GM12801 (cell line): ENCODE results near the gene JOSD2.

Experiments
- TF ChIP-seq, protein P1 (sequence below): IDR thresholded peaks from one replicate; pipeline ENCODE4 v1.5.1; 2011; ENCODE audit warnings: control low read depth; ENCODE audit not compliant: insufficient read length; ENCODE audit errors: extremely low read depth

Gene JOSD2

DNA sequence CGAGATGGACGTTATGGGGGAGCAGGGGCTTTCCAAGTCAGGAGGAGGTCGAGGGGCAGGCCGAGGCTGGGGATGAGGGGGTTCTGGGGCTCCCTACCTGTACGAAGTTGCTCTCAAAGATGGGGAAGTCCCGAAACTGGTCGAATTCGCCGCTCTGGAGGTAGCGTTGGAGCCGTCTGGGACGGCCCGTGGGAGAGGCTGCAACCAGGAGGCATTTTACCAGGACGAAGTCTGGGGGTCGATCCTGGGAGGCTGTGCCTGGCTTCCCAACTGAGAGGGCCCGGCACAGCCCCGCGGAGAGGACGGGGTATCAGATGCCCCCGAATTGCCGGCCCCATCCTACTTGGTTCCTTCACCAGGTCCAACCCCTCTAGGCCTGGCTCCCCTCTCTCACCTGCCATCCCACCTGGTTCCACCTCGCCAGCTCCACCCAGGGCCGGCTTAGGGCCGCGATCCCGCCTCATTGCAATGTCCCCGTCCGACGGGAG, 35.2 kb downstream of the JOSD2 start:
- TF ChIP-seq, protein P1, sequence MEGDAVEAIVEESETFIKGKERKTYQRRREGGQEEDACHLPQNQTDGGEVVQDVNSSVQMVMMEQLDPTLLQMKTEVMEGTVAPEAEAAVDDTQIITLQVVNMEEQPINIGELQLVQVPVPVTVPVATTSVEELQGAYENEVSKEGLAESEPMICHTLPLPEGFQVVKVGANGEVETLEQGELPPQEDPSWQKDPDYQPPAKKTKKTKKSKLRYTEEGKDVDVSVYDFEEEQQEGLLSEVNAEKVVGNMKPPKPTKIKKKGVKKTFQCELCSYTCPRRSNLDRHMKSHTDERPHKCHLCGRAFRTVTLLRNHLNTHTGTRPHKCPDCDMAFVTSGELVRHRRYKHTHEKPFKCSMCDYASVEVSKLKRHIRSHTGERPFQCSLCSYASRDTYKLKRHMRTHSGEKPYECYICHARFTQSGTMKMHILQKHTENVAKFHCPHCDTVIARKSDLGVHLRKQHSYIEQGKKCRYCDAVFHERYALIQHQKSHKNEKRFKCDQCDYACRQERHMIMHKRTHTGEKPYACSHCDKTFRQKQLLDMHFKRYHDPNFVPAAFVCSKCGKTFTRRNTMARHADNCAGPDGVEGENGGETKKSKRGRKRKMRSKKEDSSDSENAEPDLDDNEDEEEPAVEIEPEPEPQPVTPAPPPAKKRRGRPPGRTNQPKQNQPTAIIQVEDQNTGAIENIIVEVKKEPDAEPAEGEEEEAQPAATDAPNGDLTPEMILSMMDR = no peak

DNA sequence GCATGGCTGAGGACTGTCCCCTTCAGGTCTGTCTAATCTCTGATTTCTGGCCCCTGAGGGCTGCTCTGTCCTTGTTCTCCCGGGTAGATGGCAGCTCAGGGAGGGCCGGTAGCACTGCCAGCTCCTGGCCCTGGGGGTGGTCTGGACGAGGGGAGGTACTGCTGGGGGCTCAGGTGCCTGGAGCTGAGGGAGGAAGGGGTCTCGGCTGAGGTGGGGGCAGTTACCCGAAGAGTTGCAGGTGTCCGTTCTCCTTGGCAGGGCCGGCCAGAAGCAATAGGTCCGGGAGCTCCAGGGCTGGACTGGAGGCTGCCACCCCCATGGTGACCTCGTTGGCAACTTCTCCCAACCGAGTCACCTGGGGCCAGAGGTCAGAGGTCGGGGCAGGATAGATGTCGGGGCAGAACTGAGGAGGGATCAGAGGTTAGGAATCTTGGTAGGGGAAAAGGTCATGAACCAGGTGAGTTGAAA, 35.9 kb downstream of the JOSD2 start:
- TF ChIP-seq, protein P1 = no peak

DNA sequence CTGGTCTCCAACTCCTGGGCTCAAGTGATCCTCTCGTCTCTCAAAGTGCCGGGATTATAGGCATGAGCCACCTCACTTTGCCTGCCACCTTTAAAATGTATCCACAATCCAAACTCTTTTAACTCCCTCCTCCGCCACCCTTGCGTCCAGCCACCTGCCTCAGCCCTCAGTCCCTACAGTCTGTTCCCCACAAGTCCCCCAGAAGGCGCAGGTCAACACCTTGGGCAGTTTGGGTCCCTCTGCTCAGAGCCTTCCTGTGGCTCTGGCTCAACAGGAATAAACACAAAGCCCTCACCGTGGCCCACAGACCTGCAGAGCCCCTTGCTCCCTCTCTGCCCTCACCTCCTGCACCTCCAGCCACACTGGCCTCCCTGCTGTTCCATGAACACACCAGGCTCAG, 42.2 kb downstream of the JOSD2 start:
- TF ChIP-seq, protein P1 = no peak

DNA sequence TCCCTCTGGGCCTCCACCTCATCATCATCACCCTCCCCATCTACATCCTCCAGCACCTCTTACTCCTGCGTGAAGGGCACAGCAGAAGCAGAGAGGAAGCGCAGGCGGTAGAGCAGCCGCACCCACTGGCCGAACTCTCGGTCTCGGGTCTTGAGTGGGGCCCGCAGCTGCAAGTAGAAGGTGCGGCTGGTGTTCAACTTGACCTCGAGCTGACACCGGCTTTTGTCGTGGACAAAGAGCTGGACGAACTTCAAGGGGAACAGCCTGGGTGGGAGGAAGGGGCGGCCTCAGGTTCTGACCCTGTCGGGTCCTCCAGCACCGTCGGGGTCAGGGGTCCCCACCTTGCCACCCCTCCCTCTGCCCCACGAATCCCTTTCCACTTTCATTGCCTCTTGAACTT, 43.4 kb downstream of the JOSD2 start:
- TF ChIP-seq, protein P1 = no peak

DNA sequence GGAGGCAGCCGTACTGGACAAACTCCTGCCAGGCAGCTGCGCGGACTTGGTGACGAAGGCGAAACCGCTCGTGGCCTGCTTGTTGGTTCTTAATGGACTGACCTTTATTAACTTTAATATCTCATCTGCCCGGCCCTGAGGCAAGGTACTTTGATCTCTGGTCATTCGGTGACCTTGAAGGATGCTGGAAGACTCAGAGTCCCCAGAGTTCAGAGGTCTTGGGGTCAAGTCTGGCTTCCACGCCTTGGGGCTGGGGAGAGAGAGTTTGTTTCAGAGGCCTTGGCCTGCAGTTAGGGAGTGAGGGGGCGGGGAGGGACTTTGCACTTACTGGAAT, 44.3 kb downstream of the JOSD2 start:
- TF ChIP-seq, protein P1 = no peak

DNA sequence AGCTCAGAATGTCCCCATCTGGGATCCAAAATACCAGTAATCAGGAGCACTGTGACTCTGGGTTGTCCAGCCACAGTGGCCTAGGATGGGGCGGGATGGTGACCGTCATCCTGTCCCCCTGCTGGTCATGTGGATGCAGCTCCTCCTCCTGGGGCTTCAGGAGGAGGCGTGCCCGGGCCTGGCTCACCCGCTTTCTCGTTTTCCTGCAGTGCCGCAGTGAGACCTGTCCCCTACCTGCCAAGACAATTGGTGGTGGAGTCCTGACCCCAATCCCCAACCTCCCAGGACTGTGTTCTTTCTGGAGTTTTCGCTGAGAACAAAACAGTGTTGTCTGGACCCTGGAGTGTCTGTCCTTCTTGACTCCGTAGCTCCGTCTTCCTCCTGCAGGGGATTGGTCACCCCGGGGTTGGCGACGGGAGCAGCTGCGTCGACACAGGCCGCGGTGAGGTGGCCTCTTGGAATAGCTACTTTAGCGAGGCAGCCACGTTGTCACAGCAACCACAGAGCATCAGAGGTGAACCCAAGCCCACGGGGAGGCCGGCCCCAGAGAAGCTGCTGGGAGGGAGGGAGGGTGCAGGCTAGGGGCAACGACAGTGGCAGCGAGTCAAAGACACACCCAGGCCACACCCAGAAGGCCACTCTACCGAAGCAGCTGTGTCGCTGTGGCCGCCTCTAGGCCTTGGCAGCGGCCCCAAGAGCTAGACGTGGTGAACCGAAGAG, 44.8 kb downstream of the JOSD2 start:
- TF ChIP-seq, protein P1 = no peak

DNA sequence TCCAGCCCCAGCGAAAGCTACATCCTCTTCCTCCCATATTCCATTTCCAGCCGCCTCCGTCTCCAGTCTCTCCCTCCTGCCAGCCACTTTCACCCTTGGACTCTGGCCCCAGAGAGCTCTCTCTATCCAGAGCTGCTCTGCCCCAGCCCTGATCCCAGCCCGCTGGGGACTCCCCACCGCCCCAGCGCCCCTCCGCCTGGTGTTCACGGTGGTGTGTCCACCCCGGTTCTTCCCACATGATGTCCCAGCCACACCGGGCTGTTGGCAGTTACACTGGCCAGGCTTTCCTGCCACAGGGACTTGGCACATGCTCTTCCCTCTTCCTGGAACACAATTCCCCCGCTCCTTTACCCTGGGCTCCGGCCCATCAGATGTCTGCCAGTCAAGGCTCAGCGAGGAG, 46.0 kb downstream of the JOSD2 start:
- TF ChIP-seq, protein P1 = no peak
